SU-DHL-6 (cell line): ENCODE measurements around the gene NOX3.

ENCODE experiments used
- CTCF ChIP-seq: fragments of 200-600 bp; sonication (generic); IDR thresholded peaks from one replicate; pipeline ENCODE4 v1.5.1; 2017; ENCODE audit warnings: antibody characterized with exemption, mild to moderate bottlenecking, low read length, moderate library complexity; ENCODE audit not compliant: insufficient read depth, poor library complexity, severe bottlenecking
- EZH2phosphoT487 ChIP-seq: fragments of 200-600 bp; sonication (generic), shearing (Covaris generic); conservative IDR thresholded peaks from 2 replicates; pipeline ENCODE4 v1.6.1; 2018; ENCODE audit warnings: mild to moderate bottlenecking, antibody characterized with exemption, low read length, moderate library complexity, mixed read lengths

GRCh38 chr6:155414049-155414448 lies 41.6 kb downstream of the NOX3 start:
- no peak for TF ChIP-seq CTCF
- TF ChIP-seq EZH2phosphoT487: no peak
